ENCODE data around the gene CD109. TPM values are rescaled to one million over a fixed set of nuclear protein-coding genes. Genes with fewer than 3 reads are reported as not detected.

CD109 gene
- total RNA-seq, 4 donors from 2014 or later: 2.2 to 6.2 (median 4.3) TPM

DNA sequence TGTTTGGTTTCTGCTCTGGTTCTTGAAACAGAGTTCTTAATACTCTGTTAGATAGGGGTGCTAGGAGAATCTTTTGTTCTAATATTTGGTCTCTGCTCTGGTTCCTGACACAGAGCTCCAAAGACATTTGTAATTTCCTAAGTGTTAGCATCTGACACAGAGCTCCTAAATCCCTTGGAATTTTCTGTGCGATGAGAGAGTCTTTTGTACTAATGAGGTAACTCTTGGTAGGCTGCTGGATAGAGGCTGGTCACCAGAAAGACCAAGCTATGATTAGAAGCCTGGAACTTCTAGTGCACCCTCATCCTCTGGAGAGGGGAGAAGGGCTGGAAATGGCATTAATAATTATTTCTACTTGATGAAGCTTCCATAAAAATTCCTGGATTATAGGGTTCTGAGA, 7.7 kb upstream of the CD109 start:
- WGBS, 2 donors: 72 to 94% methylated on average over 1 of the region's 1 CpG
- H3K27ac ChIP-seq: no peak overlapping the region
- no peaks in the 10 kb centered on the region for H3K27me3 ChIP-seq
- no peak for DNase-seq
- H3K4me3 ChIP-seq (replicated peaks in 1 of 3): no peak overlapping the region
- no peaks in the 10 kb centered on the region for H3K4me1 ChIP-seq
- intact Hi-C loops (cut with DNase I): no loop called here
- no peaks in the 10 kb centered on the region for H3K9me3 ChIP-seq
- H3K36me3 ChIP-seq: no peaks in the 10 kb centered on the region
- TF ChIP-seq POLR2A (IDR thresholded peaks at IDR 0.05) (no peak), CTCF (IDR thresholded peaks at IDR 0.05) (no peak)

DNA sequence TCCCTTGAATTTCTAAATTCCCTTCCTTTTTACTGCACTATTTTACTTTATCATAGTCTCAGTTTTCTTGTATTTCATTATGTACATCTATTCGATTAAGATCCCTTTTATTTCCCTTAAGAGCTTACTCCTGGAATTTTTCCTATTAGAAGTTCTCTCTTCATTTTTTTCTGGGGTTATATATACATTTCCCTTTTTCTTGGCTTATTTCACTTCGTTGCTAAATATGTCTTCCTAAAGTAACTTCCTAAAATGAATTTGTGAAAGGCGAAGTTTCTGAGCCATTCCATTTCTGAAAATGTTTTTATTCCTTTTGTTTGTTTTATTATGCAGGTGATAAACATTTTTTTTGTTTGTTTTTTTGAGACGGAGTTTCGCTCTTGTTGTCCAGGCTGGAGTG, 5.9 kb upstream of the CD109 start:
- H3K27me3 ChIP-seq: no peaks in the 10 kb centered on the region
- 86 to 87% methylated on average over 5 of the region's 5 CpGs for WGBS, 2 donors
- no peak overlapping the region for H3K4me3 ChIP-seq (replicated peaks in 1 of 3)
- intact Hi-C loops (cut with DNase I): no loop called here
- no peak overlapping the region for H3K27ac ChIP-seq
- DNase-seq: no peak
- H3K9me3 ChIP-seq: no peaks in the 10 kb centered on the region
- H3K36me3 ChIP-seq: no peaks in the 10 kb centered on the region
- TF ChIP-seq CTCF (IDR thresholded peaks at IDR 0.05) (no peak), POLR2A (IDR thresholded peaks at IDR 0.05) (no peak)
- H3K4me1 ChIP-seq: no peaks in the 10 kb centered on the region

GRCh38 chr6:73691512-73691911, 4.5 kb upstream of the CD109 start:
- no peak for TF ChIP-seq CTCF (IDR thresholded peaks at IDR 0.05)
- no peak for TF ChIP-seq POLR2A (IDR thresholded peaks at IDR 0.05)
- Histone ChIP-seq H3K27me3 (no peaks in the 10 kb centered on the region), H3K27ac (no peak overlapping the region), H3K36me3 (no peaks in the 10 kb centered on the region), H3K4me3 (replicated peaks in 1 of 3) (no peak overlapping the region), H3K9me3 (no peaks in the 10 kb centered on the region), H3K4me1 (peaks cover 0 to 3% of the 10 kb centered on the region in 2 donors)
- intact Hi-C loops (cut with DNase I): no loop called here
- DNase-seq: no peak

DNA sequence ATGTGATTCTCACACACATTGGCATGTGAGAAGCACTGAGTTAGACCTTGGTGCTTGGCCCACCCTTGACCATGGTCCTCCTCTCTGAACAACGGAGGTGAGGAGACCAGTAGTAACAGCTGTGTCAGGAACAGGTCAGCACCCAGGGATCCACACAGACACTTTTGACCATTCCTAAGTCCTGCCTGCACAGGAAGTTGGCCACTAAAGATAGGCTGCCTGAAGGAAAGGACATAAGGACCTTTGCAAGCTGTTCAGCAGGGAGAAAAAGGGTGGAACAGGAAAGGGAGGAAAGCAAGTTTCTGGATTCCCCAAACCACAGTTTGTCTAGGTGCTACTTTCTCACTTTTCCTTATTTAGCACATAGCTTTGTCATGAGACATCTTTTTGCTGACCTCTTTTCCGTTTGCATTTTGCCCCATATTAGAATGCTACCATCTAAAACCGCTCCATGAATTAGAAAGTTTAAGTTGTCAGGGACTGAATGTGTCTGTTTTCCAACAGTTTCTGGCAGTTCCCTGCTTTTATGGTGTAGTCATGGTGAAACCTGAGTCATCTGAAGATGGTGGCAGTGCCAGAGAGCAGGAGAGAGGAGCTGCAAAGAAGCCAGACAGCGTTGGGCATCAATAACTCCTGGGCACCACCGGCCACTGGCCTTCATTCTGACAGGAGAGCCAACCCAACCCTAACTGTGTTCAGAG, 1.1 kb upstream of the CD109 start:
- H3K4me1 ChIP-seq: peaks cover 0 to 3% of the 10 kb centered on the region in 2 donors
- intact Hi-C loops (cut with DNase I): no loop called here
- H3K27ac ChIP-seq: no peak overlapping the region
- DNase-seq: no peak
- no peak overlapping the region for H3K4me3 ChIP-seq (replicated peaks in 1 of 3)
- H3K9me3 ChIP-seq: no peaks in the 10 kb centered on the region
- 82 to 83% methylated on average over 5 of the region's 5 CpGs for WGBS, 2 donors
- no peaks in the 10 kb centered on the region for H3K36me3 ChIP-seq
- no peaks in the 10 kb centered on the region for H3K27me3 ChIP-seq
- no peak for TF ChIP-seq CTCF (IDR thresholded peaks at IDR 0.05)
- no peak for TF ChIP-seq POLR2A (IDR thresholded peaks at IDR 0.05)

DNA sequence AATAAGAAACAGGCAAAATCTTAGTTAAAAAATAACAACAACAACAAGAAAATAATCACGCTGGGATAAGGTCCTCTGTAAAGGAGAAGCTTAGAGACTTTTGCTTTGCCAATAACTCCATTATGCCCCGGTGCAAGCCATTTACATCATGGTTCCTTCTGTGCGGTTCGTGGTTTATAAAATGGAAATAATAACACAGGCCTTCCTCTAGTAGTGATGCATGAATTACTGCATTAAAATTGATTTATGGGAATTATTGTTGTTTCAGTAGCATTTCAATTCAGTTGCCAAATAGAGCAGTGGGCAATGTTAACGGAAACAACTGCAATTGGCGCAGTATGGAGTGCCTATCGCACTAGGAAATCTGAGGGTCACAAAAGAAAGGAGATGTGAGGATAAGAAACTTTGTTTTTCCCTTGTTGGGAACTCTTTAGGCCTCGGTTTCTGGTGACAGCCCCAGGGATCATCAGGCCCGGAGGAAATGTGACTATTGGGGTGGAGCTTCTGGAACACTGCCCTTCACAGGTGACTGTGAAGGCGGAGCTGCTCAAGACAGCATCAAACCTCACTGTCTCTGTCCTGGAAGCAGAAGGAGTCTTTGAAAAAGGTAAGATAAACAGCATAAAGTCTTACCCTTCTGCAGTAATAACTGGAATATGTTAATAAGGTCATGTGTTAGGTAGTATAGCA, 1.1 kb downstream of the CD109 start:
- Histone ChIP-seq H3K27me3 (no peaks in the 10 kb centered on the region), H3K27ac (no peak overlapping the region), H3K36me3 (no peaks in the 10 kb centered on the region), H3K4me1 (peaks cover 0 to 3% of the 10 kb centered on the region in 2 donors), H3K9me3 (no peaks in the 10 kb centered on the region), H3K4me3 (replicated peaks in 1 of 3) (no peak overlapping the region)
- 77 to 82% methylated on average over 10 of the region's 10 CpGs for WGBS, 2 donors
- TF ChIP-seq CTCF (IDR thresholded peaks at IDR 0.05) (no peak), POLR2A (IDR thresholded peaks at IDR 0.05) (no peak)
- DNase-seq: no peak
- intact Hi-C loops (cut with DNase I): no loop called here
